GM21515 (cell line): ENCODE data around the gene GLB1L3.
"Not testable (repeated sequence)": the region's sequence is repeated elsewhere in the genome, so short reads cannot be mapped to it uniquely, and the experiment has no call there.

ENCODE experiments used
- ATAC-seq: cut with Tn5 transposase; IDR thresholded peaks from one replicate; pipeline ENCODE4 v1.9.1; 2021; ENCODE audit not compliant: unreplicated experiment

Gene GLB1L3

GRCh38 chr11:134272381-134273316, 3.5 kb upstream of the GLB1L3 start:
- ATAC-seq, result no peak

- no peak for ATAC-seq
Measured at GRCh38 chr11:134273317-134273712, 2.9 kb upstream of the GLB1L3 start.

- ATAC-seq, result no peak
Measured at GRCh38 chr11:134275188-134275533, 1.0 kb upstream of the GLB1L3 start.

GRCh38 chr11:134276396-134277182, 410 bp downstream of the GLB1L3 start:
- no peak for ATAC-seq

- ATAC-seq, result no peak
Measured at GRCh38 chr11:134277183-134278001, 1.2 kb downstream of the GLB1L3 start.

- no peak for ATAC-seq
Measured at GRCh38 chr11:134278356-134278755, 2.2 kb downstream of the GLB1L3 start.

GRCh38 chr11:134281635-134282034, 5.5 kb downstream of the GLB1L3 start:
- not testable (repeated sequence) for ATAC-seq

GRCh38 chr11:134282121-134283045, 6.2 kb downstream of the GLB1L3 start:
- no peak for ATAC-seq

GRCh38 chr11:134283461-134284230, 7.5 kb downstream of the GLB1L3 start:
- ATAC-seq, result no peak

- ATAC-seq, result not testable (repeated sequence)
Measured at GRCh38 chr11:134284349-134284748, 8.2 kb downstream of the GLB1L3 start.

GRCh38 chr11:134287561-134287960, 11.4 kb downstream of the GLB1L3 start:
- no peak for ATAC-seq

GRCh38 chr11:134288486-134288885, 12.3 kb downstream of the GLB1L3 start:
- ATAC-seq, result no peak

- ATAC-seq, result no peak
Measured at GRCh38 chr11:134289167-134289566, 13.0 kb downstream of the GLB1L3 start.

GRCh38 chr11:134289789-134290188, 13.6 kb downstream of the GLB1L3 start:
- no peak for ATAC-seq

- ATAC-seq, result no peak
Measured at GRCh38 chr11:134290646-134291045, 14.5 kb downstream of the GLB1L3 start.

GRCh38 chr11:134291196-134291595, 15.0 kb downstream of the GLB1L3 start:
- no peak for ATAC-seq

GRCh38 chr11:134292661-134293060, 16.5 kb downstream of the GLB1L3 start:
- ATAC-seq, result no peak

- ATAC-seq, result no peak
Measured at GRCh38 chr11:134293119-134294113, 17.2 kb downstream of the GLB1L3 start.
